Fibroblast of skin of scalp (primary cell): ENCODE results near the gene H6PD.

Experiments used
- DNase-seq: peaks from one replicate; pipeline ENCODE4 v3.0.0-alpha.2; 2013

H6PD gene

DNA sequence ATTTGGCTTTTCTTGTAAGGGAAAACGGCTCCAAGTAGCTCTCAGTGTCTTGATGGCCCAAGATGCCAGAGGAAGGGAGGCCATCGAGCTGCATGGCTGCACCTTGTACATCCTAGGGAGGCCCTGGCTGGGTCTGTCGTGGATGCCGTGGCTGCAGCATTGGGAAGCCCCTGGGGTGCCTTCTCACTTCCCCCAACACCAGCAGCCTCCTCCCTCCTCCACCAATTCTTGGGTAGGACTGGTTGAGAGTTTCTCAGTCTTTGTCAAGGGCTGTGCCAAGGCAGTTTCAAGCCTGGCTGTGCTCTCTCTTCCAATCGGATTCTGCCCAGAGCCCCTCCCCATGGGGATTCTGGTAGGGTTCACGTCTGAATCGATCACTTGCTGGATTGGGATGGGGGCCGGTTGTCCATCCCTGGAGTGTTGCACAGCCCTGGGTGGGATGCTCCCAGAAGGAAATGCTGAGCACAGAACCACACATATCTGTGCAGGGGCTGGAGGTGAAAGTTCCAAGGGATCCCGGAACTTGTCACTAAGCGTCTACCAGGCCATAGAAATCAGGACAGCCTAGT, 44.1 kb downstream of the H6PD start:
- DNase-seq, result no peak

DNA sequence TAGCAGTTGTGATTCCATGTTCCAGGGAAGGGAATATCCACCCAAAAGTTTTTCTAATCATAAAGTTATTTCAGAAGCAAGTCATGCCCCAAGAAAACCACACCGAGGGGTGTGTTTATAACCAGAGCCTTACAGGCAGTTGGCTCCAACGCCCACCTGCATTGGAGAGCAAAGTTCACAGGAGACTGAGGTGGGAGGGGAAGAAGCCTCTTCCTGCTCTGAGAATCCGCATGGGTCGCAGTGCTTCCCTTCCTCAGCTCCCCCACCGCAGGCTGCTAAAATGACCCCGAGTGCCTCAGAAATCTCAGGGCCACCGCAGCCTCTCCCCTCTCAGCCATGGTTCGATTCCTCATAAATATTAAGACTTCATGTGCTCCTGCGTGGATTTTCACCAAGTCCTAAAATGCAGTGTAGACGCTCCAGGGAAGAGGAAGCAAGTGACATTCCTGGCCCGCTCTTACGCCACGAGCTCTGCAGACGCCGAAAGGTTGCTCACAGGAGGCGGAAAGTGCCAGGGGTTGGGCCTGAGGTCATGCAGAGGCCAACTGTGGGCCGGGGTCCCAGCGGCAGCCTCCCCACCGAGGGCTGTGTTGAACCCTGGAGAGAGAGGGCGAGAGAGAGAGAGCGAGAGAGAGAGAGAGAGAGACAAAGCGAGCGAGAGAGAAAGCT, 44.7 kb downstream of the H6PD start:
- DNase-seq, result no peak

DNA sequence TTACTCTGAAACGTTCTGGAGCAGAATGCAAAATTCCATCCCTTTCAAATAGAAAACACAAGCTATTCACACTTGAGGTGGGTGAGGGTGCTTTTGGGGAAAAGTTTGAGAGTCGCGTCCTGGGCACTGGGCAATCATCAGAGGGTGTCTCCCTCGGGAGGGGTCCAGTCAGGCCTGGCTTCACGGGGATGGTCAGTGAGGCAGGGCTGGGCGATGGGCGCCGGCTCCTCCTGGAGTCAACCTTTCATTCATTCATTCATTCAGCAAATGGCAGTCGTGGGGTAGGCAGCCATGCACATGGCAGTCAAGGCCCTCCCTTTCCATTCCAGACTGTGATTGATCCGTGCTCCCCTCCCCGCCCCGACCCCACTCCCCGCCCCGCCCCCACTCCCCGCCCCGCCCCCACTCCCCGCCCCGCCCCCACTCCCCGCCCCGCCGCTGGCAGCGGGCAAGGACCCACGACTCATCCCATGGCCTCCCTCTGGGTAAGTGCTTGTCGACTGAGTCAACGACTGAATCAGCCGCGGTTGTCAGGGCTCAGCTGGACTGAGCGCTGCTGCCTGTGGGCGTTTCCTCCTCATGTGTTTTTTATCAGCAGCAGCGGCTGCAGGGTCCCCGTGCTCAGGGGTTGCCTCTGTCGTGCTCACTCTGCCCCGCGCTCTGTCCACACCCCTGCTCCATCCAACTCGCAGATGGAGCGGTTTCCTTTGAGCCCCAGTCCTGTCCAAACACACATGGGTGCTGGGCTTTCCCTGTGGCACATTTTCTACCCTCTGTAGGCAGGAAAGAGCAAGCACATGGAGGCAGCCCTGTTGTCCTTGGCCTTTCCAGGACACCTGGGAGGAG, 45.7 kb downstream of the H6PD start:
- peak; percentile 97 for DNase-seq

DNA sequence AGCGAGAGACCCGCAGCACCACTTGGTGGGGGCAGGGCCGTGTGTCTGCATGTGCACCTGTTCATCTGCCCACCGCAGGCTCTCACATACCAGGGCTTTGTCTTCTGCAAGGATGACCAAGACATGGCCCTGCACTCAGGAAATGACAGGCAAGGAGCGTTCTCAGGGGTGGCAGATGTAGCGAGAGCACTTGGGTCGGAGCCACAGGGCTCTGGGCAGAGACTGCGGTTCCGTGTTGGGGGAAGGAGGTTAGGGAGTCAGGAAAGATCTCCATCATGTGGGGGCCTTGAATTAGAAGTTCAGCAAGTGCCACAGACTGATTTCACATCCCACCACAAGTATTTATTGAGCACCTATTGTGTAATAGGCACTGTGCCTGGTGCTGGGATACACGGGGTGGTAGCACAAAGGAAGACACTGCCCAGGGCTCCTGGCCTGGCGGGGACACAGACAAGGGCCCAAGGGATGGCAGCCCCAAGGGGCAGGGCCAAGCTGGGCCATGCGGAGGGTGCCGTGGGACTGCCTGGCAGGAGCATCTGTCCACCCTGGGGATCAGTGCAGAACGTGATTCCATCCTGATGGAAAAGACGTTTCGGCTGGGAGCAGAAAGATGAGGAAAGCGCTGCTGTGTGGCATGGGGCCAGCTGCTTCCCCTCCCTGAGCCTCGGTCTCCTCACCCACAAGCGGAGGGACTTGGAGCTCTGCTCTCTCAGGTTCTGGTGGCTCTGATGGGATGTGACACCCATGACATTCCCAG, 46.7 kb downstream of the H6PD start:
- DNase-seq, result peak; percentile 32

DNA sequence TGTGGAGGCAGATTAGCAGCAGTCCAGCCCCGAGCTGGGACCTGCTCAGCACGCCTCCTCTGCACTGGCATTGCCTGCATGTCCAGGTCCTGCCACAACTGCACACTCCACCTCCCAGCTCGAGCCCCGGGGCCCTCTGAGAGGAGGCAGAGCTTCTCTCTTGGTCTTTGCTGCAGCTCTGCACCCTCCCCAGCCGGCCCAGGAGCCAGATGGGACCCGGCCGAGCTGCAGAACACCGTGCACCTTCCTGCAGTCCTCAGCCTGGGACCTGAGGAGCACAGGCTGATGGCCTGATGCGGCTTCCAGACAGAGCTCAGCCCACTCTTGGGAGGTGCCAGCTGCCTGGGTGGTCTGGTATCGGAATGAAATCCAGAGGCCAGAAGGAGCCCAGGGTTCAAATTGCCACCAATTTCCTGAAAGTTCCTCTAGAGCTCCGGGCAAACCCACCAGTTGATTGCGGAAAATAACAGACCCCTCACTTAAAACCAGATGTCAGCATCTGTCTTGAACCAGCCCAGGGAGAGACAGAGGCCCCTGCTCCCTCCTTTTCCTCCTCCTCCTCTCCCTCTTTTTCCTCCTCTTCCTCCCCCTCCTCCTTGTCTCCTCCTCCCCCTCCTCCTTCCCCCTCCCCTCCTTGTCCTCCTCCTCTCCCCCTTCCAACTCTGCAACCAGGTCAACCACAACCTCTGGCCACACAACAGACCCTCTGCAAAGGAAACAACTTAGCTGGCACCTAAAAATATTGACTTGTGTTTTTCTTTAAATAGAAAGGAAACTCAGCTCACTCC, 47.5 kb downstream of the H6PD start:
- DNase-seq, result peak; percentile 62

DNA sequence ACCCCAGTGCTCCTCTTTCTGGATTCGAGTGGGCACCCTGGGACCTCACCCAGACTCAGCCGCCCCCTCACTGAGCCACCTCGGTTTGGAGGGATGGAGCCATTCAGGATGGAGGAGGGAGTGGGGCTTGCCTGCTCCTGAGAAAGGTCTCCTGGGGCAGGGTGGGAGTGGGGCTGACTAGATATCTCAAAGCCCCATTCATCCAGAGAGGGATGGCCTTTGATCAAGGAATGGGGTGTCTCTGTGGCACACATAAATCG, 48.1 kb downstream of the H6PD start:
- no peak for DNase-seq

DNA sequence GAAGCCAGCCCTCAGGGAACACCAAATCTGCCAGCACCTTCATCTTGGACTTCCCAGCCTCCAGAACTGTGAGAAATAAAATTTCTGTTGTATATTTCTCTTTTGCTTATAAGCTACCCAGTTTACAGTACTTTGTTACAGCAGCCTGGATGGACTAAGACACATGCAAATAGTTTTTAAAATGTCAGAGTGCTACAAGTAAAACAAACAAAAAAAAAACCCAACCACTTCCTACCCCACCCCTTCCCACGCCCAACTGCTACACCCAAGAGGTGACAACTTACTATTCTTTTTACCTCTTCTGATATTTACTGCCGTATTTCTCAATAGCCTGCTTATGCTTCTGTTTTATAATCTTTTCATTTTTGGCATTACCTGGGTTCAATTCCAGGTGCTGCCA, 49.5 kb downstream of the H6PD start:
- DNase-seq, result no peak

DNA sequence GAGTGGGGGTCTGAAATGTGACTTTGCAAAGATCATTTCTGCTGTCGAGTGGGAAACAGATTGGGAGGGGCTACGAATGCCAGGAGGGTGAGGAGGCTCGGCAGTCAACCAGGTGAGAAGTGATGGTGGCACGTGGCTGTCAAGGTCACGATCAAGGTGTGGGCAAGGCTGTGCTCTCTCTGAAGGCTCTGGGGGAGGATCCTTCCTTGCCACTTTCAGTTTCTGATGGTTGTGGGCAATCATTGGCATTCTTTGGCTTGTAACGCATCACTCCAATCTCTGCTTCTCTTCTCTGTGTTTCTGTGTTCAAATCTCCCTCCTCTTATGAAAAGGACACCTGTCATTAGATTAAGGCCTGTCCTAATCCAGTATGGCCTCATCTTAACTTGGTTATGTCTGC, 52.0 kb downstream of the H6PD start:
- no peak for DNase-seq

DNA sequence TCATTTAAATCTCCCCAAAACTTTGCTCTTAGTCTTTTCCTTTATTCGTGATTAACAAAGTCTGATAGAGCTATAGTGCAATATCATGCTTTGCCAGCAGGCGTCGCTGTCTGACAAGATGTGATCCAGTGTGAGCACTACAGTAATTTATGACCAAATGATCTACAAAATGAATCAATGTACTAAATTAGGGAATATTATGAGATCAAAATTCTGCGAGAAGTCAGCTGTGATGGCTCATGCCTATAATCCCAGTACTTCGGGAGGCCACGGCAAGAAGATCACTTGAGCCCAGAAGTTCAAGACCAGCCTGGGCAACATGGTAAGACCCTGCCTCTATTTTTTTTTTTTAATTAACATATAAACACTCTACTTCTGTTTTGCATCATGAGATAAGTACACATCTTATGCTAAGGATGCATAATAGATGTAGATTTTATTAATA, 54.5 kb downstream of the H6PD start:
- peak; percentile 75 for DNase-seq

DNA sequence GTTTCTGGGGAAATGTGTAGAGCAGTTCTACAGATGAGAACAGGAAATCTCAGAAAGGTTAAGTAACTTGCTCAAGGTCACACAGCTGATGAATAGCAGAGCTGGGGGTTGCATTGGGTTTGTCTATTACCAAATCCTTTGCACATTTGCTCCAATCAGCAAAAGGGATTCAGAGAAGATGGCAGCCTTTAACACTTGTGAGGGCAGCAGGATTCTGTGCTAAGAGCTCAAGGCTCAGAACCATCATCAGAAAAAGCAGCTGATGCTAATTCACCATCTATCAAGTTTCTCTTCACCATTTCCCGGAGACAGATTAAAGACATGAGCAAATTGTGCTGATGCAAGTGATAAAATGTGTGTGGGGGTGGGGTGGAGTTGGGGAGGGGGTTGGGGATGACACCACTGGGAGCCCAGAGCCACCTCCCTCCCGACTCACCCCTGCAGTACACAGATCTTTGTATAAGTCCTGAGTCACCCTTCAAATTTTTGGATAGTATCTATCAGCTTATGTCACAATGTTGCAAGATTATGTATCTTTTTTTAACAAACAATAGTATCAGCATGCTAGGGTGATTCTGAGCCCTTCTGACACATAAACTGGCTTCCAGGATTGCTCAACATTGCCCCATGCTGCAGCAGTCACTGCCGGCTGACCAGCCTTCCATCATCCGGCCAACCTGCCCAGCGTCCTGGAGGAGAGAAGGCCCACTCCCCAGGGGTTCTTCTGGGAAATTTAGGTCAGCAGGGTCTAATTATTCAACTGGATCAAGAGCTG, 55.3 kb downstream of the H6PD start:
- peak; percentile 92 for DNase-seq

DNA sequence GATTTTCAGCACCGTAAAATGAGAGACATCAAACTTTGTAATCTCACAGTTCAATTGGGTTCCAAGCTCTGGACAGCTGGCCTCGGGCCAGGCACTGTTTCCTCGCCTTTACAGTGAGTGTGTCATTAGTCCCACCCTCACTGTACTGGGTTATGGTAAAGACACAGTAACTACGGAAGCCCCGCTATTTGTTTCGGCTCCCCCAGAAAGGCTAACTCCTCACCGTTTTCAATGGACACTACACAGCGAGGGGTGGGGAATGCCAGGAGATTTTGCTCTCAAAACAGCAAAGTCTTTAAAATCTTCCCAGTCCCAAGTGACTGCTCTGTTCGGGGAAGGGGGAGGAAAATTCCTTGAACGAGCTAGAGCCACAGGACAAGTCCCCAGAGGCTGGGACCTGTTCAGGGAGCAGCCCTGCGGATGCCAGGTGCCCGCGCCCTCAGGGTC, 57.4 kb downstream of the H6PD start:
- DNase-seq, result peak; percentile 80

DNA sequence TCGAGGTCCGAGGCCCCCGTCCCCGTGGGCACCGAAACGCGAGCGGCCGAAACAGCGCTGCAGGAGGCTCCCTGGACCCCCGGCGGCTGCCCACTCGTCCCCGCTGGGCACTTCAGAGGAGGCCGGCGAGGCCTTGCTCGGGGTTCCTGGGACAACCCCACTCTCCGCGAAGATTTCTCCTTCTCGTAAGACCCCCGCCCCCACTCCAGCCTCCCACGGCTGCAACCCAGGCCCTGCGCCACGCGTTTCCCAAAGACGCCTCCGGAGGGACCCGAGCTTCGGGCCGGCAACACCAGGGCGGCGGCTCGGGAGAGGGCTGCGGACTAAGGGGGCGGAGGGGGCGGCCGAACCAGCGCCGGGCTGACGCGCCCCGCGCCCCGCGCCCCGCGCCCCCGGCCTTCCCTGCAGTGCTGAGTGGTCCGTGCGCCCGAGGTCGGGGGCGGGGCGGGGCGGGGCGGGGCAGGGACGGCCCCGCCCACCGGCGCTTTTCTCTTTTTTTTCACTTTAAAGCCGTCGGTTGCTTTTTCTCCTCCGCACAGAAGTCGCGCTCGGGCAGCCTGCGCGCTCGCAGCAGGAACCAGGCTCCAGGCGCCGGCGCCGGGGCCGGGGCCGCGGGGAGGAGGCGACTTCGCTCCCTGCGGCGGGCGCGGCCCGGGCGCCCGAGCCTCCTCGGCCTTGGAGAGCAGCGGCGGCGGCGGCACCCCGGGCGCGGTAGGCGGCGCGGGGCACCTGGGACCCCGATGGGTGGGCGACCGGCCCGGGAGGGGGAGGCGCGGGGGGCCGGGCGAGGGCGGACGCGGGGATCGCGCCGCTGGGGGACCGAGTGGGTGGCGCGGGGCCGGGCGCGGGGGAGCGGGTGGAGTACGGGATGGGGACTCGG, 58.0 kb downstream of the H6PD start, which contains the start of gene SPSB1:
Gene SPSB1 (plus strand): TSS at position 534 of the 880 bp plus-strand sequence. CDS start 62,998 bp downstream, outside the sequence.
- peak; percentile 89 for DNase-seq

DNA sequence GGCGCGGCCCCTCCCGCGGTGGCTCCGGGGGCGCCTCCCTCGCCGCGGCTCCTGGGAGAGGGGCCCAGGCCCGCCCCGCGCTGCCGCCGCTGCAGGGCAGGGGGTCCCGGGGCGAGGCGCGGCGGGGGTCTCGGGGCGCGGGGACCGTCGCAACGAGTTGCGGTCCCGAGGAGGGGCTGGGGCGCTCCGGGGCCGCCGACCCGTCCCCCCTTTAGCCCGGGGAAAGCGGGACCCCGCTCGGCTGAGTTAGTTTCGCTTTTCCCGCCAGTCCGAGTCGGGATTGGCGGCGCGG, 58.6 kb downstream of the H6PD start:
- no peak for DNase-seq

DNA sequence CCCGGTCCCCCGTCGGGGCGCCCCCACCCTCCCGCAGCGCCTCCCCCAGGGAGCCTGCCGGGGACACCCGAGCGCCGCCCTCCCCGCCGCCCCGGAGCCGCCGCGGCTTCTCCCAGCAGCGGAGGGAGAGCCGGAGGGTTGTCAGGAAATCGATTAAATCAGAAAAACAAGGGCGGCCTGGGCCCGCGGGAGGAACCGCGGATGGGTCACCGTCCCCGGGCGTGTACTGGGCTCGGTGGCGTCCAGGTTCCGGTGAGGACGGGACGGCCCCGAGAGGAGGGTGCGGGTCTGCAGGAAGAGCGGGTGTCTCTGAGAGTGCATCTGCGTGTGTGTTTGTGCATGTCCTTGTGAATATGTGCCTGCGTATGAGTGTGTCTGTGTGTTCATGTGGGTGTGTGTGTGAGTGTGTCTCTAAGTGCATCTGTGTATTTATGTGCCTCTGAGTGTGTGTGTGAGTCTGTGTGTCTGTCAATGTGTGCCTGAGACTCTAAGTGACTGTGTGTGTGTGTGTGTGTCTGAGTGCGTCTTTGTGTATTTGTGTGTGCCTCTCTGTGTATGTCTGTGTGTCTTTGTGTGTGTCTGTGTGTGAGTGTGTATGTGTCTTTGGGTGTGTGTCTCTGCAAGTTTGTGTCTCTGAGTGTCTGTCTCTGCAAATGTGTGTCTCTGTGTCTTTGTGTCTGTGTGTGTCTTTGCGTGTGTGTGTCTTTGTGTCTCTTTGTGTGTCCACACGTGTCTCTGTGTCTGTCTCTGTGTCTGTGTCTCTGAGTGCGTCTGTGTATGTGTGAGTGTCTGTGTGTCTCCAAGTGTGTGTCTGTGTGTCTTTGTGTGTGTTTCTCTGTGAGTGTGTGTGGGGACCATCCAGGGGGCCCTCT, 59.2 kb downstream of the H6PD start:
- DNase-seq, result peak; percentile 33

DNA sequence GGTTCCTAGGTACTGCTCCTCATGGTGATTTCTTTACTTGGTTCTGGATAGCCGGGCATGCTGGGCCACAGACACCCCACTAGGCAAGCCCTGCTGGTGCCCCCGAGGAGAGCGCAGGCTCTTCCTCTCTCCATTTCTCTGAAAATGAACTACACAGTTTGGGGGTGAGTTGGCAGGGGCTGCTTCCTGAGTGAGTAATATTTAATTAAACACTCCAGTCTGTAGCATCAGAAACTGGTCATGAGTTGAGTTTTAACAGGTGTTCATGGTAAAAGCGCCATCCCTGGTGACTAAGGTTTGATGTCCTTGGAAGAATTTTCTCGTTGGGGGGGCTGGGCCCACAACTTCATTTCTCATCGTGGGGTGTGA, 59.8 kb downstream of the H6PD start:
- DNase-seq, result peak; percentile 69

DNA sequence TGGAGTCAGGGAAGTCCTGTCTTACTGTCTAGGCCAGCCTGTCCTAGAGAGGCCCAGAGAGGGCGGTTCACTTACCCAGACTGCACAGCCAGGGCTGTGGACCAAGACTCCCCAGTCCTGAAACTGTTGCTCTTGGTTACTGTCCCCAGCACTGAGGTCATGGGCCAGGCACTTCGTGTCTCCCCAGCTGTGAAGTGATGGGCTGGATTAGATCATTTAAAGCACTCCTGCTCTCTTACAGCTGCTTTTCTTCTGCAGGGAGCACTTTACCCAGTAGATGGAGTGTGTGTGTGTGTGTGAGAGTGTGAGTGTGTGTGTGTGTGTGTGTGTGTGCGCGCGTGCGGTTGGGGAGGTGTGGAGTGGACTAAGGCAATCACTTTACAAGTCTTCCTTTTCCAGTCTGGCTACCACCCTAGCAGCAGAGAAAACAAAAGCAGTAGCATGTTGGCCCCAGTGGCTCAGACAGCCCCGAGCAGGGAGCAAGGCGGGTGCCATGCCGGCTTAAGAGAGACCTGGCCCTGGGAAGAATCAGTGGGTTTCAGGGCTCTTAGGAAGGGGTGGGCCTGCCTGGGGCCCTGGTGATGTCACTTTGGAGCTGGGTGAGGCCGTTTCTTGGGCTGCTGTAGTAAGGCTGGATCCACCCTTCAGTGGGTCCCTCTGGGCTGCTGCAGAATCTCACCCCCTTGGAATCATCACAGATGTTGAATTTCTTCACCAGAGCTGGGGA, 60.5 kb downstream of the H6PD start:
- DNase-seq, result peak; percentile 80

DNA sequence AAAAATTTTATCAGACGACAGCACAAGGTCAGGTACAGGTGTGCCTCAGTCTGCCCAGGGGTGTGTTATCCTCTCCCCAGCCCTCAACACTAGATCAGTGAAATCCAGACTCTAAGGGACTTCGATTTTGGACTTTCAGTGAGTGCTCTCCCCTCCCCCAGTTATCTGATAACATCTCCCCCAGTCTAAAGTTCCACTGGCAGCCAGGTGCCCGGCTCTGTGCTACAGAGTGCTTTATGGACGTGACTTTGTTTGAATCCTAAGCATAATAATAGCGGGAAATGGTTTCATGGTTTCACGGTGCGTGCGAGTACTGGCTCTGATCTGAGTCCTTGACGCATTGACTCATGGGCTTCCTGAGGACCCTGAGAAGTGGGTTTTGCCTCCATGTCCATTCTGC, 61.3 kb downstream of the H6PD start:
- no peak for DNase-seq

DNA sequence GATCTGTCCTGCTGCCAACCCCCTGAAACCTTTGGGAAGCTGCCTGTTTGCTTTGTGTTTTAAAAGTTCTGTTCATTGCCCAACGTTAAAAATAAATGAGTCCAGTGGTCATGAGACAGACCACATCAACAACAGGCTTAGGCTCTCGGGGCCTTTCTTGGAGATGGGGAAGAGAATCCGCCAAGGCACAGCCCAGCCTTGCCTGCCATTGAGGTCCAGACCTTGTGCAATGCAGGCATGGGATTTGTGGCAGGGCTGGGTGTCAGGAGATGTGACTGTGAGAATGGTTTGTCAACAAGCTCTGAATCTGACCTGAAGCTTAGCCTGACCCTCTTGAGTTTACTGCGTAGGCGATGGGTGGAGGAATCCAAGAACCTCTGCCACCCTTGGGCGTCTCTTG, 62.3 kb downstream of the H6PD start:
- DNase-seq, result no peak

DNA sequence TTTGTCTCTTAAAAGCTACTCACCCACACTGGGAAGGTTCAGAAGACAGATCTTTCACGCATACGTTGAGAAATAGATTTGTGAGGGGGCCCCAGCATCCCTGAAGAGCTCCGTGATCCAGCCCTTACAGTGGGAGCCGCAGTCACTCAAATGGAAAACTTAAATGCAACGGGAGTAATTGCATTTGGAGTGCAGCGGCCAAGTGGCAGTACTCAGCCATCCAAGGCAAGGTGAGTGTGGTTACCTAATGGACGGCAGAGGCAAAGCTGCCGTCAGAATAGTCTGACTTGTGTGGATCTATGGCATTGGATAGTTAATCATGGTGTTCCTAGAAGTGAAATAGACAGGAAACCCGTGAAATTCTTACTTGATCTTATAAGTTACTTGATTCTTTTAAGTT, 63.3 kb downstream of the H6PD start:
- DNase-seq, result no peak
